ENCODE data around the gene ANO10. TPM values are rescaled to one million over a fixed set of nuclear protein-coding genes. Genes with fewer than 3 reads are reported as not detected.
"Not testable (repeated sequence)": the region's sequence is repeated elsewhere in the genome, so short reads cannot be mapped to it uniquely, and the experiment has no call there.

ANO10 gene
- total and polyA plus RNA-seq, 8 donors, result 3.6 to 202 (median 12.5) TPM

GRCh38 chr3:43549626-43550290, 72.1 kb downstream of the ANO10 start:
- no peak for TF ChIP-seq POLR2AphosphoS5 (IDR thresholded peaks at IDR 0.05)
- no peak for TF ChIP-seq EP300 (IDR thresholded peaks at IDR 0.05)
- TF ChIP-seq CTCF (IDR thresholded peaks at IDR 0.05), result no peak
- no peak for TF ChIP-seq POLR2A (IDR thresholded peaks at IDR 0.05)
- Histone ChIP-seq H3K27me3 (no peaks in the 10 kb centered on the region), H3K9me3 (no peaks in the 10 kb centered on the region), H3K4me1 (no peaks in the 10 kb centered on the region), H3K27ac (no peak overlapping the region), H3K36me3 (peaks cover 0 to 25% (median 23%) of the 10 kb centered on the region in 4 donors), H3K4me3 (no peak overlapping the region)
- intact Hi-C loops (cut with DNase I; ENCODE audit: low total_unique reads), result loop anchor here (10.0 kb wide), 1 partner anchor 645 kb away; no protein-coding TSS in a partner anchor
- no peak for DNase-seq
- WGBS, 5 donors, result 90 to 98% (median 95%) methylated on average over 4 of the region's 4 CpGs

GRCh38 chr3:43544277-43544676, 77.5 kb downstream of the ANO10 start:
- WGBS, 5 donors, result 90 to 100% (median 96%) methylated on average over 3 of the region's 3 CpGs
- intact Hi-C loops (cut with DNase I; ENCODE audit: low total_unique reads), result loop anchor here (10.0 kb wide), 1 partner anchor 651 kb away; no protein-coding TSS in a partner anchor
- H3K27me3 ChIP-seq, H3K4me3 ChIP-seq, H3K9me3 ChIP-seq, H3K4me1 ChIP-seq, H3K27ac ChIP-seq: not testable (repeated sequence)
- TF ChIP-seq CTCF (IDR thresholded peaks at IDR 0.05), result peak in 4 of 7 experiments; percentile 18 to 53 (median 51)
- DNase-seq, result peak in 1 of 2 donors; percentile 72
- peaks cover 0 to 20% (median 10%) of the 10 kb centered on the region in 4 donors for H3K36me3 ChIP-seq

- DNase-seq, result no peak
- no peak overlapping the region for H3K4me3 ChIP-seq
- no peaks in the 10 kb centered on the region for H3K4me1 ChIP-seq
- no peak for TF ChIP-seq EP300 (IDR thresholded peaks at IDR 0.05)
- TF ChIP-seq POLR2AphosphoS5 (IDR thresholded peaks at IDR 0.05), result no peak
- no peak for TF ChIP-seq POLR2A (IDR thresholded peaks at IDR 0.05)
- no peak for TF ChIP-seq CTCF (IDR thresholded peaks at IDR 0.05)
- intact Hi-C loops (cut with DNase I; ENCODE audit: low total_unique reads), result loop anchor here (10.0 kb wide), 1 partner anchor 652 kb away; no protein-coding TSS in a partner anchor
- WGBS, 5 donors, result 77 to 90% (median 86%) methylated on average over 4 of the region's 4 CpGs
- H3K27me3 ChIP-seq, result no peaks in the 10 kb centered on the region
- H3K36me3 ChIP-seq, result peaks cover 0 to 12% (median 2%) of the 10 kb centered on the region in 4 donors
- H3K27ac ChIP-seq, result no peak overlapping the region
- no peaks in the 10 kb centered on the region for H3K9me3 ChIP-seq
These were observed 79.3 kb downstream of the ANO10 start for GRCh38 chr3:43542328-43543043.

- DNase-seq, result no peak
- intact Hi-C loops (cut with DNase I; ENCODE audit: low total_unique reads), result loop anchor here (10.0 kb wide), 1 partner anchor 654 kb away; no protein-coding TSS in a partner anchor
- Histone ChIP-seq H3K4me3 (no peak overlapping the region), H3K4me1 (no peaks in the 10 kb centered on the region), H3K27me3 (no peaks in the 10 kb centered on the region), H3K36me3 (peaks cover 0 to 11% (median 0%) of the 10 kb centered on the region in 4 donors), H3K9me3 (no peaks in the 10 kb centered on the region), H3K27ac (no peak overlapping the region)
- TF ChIP-seq EP300 (IDR thresholded peaks at IDR 0.05), result no peak
- TF ChIP-seq POLR2A (IDR thresholded peaks at IDR 0.05), result no peak
- no peak for TF ChIP-seq POLR2AphosphoS5 (IDR thresholded peaks at IDR 0.05)
- no peak for TF ChIP-seq CTCF (IDR thresholded peaks at IDR 0.05)
These were observed 81.2 kb downstream of the ANO10 start for GRCh38 chr3:43540624-43541023.

All from stomach (tissue), 9 donors.